GM12865 (cell line): ENCODE results near the gene AMN.

Source experiments
- DNase-seq: peaks from one replicate; pipeline ENCODE4 v3.0.0; 2010; ENCODE audit warnings: low read depth
- H3K4me3 ChIP-seq: 2 replicates; pipeline ENCODE4 v1.5.1; 2011; ENCODE audit warnings: mild to moderate bottlenecking, low read depth, low read length, control low read depth
- CTCF ChIP-seq: IDR thresholded peaks from 2 replicates; pipeline ENCODE4 v1.5.1; 2011; ENCODE audit warnings: low read length, control low read depth, low read depth, inconsistent platforms; ENCODE audit not compliant: insufficient read depth; ENCODE audit errors: missing control alignments

AMN gene

GRCh38 chr14:102882226-102882906 lies 40.1 kb upstream of the AMN start:
- TF ChIP-seq CTCF: no peak
- no peak overlapping the region for H3K4me3 ChIP-seq
- DNase-seq: no peak

GRCh38 chr14:102883089-102883541 lies 39.3 kb upstream of the AMN start:
- H3K4me3 ChIP-seq: no peak overlapping the region
- TF ChIP-seq CTCF: no peak
- no peak for DNase-seq

DNA sequence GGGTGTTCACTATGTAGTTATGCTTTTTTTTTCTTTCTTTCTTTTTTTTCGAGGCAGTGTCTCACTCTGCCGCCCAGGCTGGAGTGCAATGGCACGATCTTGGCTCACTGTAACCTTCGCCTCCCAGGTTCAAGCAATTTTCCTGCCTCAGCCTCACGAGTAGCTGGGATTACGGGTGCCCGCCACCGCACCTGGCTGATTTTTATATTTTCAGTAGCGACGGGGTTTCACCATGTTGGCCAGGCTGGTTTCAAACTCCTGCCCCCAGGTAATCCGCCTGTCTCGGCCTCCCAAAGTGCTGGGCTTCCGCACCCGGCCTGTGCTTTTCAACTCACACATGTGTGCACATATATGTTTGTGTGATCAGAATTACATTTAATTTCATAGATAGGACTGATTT lies 38.9 kb upstream of the AMN start:
- no peak for DNase-seq
- H3K4me3 ChIP-seq: no peak overlapping the region
- no peak for TF ChIP-seq CTCF

GRCh38 chr14:102885737-102886447 lies 36.6 kb upstream of the AMN start:
- TF ChIP-seq CTCF: no peak
- no peak for DNase-seq
- H3K4me3 ChIP-seq: no peak overlapping the region

DNA sequence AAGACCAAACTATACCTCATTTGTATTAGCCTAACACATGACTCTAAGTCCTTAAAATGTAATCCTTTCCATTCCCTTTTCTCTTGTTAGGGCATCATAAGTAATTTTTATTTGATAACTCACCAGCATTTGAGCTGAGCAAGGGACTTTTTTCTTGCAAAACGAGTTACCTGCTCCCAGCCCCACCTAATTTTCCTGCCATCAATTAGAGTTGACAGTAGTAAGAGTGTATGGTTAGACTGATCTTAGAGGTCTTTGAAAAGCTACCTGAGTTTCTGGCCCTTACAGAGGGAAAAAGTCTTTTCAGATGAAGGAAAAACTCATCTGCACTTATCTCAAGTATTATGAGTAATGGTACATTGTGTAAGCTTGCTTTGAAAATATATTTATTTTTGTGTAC lies 33.7 kb upstream of the AMN start:
- DNase-seq: no peak
- no peak for TF ChIP-seq CTCF
- H3K4me3 ChIP-seq: no peak overlapping the region

GRCh38 chr14:102889615-102890014 lies 32.8 kb upstream of the AMN start:
- no peak for TF ChIP-seq CTCF
- no peak for DNase-seq
- H3K4me3 ChIP-seq: no peak overlapping the region
